GM23338 (cell line): ENCODE data around the gene STRN3.

ENCODE experiments used
- CREB1 ChIP-seq: fragments of 250-450 bp; sonication (Bioruptor Pico); IDR thresholded peaks from 2 replicates; pipeline ENCODE4 v1.5.0; 2020; ENCODE audit warnings: low read depth, mild to moderate bottlenecking, moderate library complexity
- EZH2 ChIP-seq: fragments of 200-600 bp; sonication (generic); IDR thresholded peaks from one replicate; pipeline ENCODE4 v1.8.0; 2017; ENCODE audit warnings: antibody characterized with exemption, mild to moderate bottlenecking, low read depth; ENCODE audit not compliant: unreplicated experiment
- ZNF331 ChIP-seq: fragments of 250-450 bp; sonication (Bioruptor Pico); IDR thresholded peaks from 2 replicates; pipeline ENCODE4 v1.5.0; 2020; ENCODE audit warnings: low read depth, mild to moderate bottlenecking, moderate library complexity
- TF ChIP-seq, protein P1 (sequence below): IDR thresholded peaks from 2 replicates; pipeline ENCODE4 v1.6.1; 2016; ENCODE audit warnings: antibody characterized with exemption
- TF ChIP-seq, protein P2 (sequence below), 2 experiments: fragments of 200-600 bp in 1 of 2; sonication (generic) in 1 of 2; conservative IDR thresholded peaks; 2 replicates each; pipeline versions ENCODE4 v1.5.1 to v1.6.1; 2016 to 2017; ENCODE audit warnings: antibody characterized with exemption in 2 of 2, low read depth in 2 of 2, mild to moderate bottlenecking in 2 of 2, moderate library complexity in 1 of 2

DNA sequence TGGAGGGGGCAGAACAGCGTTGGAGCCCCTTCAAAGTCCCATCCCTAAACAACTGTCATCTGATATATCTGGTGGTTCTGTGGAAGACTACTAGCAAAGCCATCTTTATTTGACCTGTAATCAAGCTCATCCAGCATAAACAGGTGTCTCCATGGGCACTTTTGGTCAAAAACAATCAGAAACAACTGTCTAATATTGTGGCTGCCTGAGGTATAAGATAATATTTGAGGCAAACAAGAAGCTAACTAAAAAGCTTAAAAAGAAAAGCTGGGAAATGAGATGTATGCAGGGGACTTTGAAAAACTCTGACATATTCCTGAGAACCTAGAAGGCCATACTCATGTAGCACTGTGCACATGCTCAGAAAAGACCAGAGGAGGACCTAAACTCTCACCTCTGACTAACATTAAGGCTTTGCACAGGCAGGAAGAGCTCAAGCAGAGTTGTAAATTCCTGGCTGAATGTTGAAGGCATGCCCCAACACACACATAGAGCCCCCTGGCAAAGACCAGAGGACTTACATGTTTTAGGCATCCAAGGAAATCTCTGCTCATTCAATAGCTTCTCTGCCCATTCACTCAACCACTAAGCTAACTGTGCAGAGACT, 28.0 kb downstream of the STRN3 start:
- TF ChIP-seq ZNF331 (CRISPR knock-in tag): no peak
- TF ChIP-seq, protein P1, sequence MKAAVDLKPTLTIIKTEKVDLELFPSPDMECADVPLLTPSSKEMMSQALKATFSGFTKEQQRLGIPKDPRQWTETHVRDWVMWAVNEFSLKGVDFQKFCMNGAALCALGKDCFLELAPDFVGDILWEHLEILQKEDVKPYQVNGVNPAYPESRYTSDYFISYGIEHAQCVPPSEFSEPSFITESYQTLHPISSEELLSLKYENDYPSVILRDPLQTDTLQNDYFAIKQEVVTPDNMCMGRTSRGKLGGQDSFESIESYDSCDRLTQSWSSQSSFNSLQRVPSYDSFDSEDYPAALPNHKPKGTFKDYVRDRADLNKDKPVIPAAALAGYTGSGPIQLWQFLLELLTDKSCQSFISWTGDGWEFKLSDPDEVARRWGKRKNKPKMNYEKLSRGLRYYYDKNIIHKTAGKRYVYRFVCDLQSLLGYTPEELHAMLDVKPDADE: no peak
- no peak for TF ChIP-seq CREB1
- no peak for TF ChIP-seq EZH2
- TF ChIP-seq, protein P2, sequence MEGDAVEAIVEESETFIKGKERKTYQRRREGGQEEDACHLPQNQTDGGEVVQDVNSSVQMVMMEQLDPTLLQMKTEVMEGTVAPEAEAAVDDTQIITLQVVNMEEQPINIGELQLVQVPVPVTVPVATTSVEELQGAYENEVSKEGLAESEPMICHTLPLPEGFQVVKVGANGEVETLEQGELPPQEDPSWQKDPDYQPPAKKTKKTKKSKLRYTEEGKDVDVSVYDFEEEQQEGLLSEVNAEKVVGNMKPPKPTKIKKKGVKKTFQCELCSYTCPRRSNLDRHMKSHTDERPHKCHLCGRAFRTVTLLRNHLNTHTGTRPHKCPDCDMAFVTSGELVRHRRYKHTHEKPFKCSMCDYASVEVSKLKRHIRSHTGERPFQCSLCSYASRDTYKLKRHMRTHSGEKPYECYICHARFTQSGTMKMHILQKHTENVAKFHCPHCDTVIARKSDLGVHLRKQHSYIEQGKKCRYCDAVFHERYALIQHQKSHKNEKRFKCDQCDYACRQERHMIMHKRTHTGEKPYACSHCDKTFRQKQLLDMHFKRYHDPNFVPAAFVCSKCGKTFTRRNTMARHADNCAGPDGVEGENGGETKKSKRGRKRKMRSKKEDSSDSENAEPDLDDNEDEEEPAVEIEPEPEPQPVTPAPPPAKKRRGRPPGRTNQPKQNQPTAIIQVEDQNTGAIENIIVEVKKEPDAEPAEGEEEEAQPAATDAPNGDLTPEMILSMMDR (conservative IDR thresholded peaks at IDR 0.05; ENCODE audit: low read depth in 2 of 2): no peak
